Measurements from ENCODE around the gene TMLHE. TPM values are rescaled to one million over a fixed set of nuclear protein-coding genes. Genes with fewer than 3 reads are reported as not detected.
"Not testable (repeated sequence)": the region's sequence is repeated elsewhere in the genome, so short reads cannot be mapped to it uniquely, and the experiment has no call there.

The TMLHE gene, protein sequence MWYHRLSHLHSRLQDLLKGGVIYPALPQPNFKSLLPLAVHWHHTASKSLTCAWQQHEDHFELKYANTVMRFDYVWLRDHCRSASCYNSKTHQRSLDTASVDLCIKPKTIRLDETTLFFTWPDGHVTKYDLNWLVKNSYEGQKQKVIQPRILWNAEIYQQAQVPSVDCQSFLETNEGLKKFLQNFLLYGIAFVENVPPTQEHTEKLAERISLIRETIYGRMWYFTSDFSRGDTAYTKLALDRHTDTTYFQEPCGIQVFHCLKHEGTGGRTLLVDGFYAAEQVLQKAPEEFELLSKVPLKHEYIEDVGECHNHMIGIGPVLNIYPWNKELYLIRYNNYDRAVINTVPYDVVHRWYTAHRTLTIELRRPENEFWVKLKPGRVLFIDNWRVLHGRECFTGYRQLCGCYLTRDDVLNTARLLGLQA
- 7.4 and 7.7 TPM in 2 replicates for total RNA-seq

DNA sequence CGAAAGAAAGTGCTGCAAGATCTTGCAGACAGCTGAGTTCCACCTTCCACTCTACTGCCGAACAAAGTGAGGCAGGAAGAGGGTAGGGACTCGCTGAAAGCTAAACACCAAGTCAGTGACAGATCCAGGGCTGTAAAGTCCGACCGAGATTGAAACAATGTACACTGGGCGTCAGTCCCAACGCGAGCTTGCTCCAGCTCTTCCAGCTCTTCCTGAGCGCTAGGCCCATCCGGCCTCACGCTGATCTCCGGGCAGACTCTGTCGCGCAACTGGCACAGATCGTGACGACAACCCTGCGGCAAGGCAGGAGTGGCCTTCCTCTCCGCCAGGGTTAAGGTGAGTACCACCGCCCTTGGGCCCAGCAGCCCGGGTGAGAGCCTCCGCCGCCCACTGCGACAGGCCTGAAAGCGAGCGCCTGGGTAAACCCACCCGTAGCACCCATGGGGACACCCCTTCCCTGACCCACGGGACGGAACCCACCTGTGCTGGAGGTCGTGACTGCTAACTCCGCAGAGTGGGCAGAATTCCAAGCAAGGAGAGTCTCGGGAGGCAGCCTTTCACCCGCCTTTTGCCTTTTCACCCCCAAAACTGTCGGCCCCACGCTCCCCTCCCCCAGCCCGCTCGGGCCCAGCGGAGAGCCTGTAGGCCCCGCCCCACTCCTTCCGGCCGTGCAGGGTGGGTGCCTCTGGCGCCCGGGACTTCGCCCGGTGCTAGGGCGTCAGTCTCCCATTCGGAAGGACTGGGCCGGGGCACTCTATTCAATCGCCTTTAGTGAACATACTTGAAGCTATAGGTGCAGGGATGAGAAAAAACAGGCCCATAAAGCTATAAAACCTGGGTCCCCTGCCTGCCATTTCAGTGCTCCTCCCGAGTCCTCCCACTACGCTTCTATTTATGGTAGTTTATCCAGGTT is at the start of gene TMLHE, which contains the start of gene SPRY3:
TMLHE (minus strand) TSS at position 641 of the 913 bp plus-strand sequence. CDS start 67,676 bp downstream, outside the sequence.
SPRY3 (plus strand) TSS at position 275 of the 913 bp plus-strand sequence.
- peak; percentile 61 to 73 for DNase-seq (ENCODE audit: low read depth in 2 of 2)

GRCh38 chrX:155662282-155662681 is 49.5 kb upstream of the TMLHE start:
- DNase-seq (ENCODE audit: low read depth in 2 of 2): no peak

- DNase-seq (ENCODE audit: low read depth in 2 of 2): no peak
These were observed 32.4 kb upstream of the TMLHE start for GRCh38 chrX:155645180-155645579.

- no peak for DNase-seq (ENCODE audit: low read depth in 2 of 2)
These were observed 30.5 kb upstream of the TMLHE start for GRCh38 chrX:155643240-155643639.

DNA sequence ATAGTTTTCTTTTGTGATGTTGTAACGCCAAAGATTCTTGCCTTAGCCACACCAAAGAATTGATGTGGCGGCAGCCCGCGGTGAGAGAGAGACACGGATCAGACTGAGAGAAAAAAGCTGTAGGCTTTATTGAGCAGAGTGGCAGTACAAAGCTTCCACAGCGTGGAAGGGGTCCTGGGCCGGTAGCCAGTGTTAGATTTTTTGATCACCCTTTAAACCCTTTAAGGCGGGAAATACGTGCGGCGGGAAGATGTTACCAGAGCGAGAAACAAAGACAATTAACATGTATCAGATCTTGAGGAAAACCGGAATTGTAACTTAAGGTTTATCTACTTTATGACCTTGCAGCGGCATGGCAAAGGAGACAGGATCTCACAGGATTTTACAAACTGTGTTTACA is 28.6 kb upstream of the TMLHE start:
- DNase-seq (ENCODE audit: low read depth in 2 of 2): not testable (repeated sequence)

DNA sequence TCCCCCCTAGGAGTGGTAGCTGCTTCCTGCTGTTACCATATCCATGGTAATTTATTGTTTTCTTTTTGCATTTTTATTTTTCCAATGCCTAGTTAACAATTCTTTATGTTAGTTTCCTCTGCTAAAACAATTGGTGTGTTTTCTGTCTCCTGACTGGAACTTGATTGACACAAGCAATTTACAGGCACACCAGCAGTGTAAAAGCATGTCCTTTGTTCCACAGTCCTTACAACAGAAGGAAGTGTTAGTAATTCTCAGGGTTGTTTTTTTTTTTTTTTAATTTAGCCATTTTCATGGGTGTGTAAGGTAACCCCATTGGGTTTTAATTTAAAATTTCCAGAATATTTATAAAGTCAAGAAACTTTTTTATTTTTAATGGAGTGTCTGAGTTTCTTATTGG is 25.0 kb upstream of the TMLHE start:
- peak in 1 of 2 donors; percentile 3 for DNase-seq (ENCODE audit: low read depth in 2 of 2)

GRCh38 chrX:155635019-155635418 is 22.3 kb upstream of the TMLHE start:
- DNase-seq (ENCODE audit: low read depth in 2 of 2): not testable (repeated sequence)

- DNase-seq (ENCODE audit: low read depth in 2 of 2): peak in 1 of 2 donors; percentile 15
These were observed 19.8 kb upstream of the TMLHE start for GRCh38 chrX:155632431-155633100.

- DNase-seq (ENCODE audit: low read depth in 2 of 2): not testable (repeated sequence)
These were observed 7.4 kb upstream of the TMLHE start for GRCh38 chrX:155620110-155620509.

DNA sequence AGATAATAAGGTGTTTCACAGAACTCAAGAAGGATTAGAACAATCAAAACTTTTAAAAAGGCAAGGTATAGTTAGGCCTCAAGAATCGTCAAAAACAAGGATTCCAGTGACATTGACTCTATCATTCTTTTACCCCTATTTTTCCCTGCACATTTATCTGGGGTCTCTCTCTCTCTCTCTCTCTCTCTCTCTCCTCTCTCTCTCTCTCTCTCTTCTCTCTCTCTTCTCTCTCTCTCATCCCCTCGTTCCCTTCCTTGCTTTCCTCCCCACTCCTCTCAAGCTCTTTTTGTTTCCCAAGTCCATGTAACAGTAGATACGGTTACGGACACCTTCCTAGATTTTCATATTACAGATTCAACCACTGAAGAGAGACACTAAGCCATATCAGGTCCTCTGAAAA is 3.2 kb upstream of the TMLHE start:
- DNase-seq (ENCODE audit: low read depth in 2 of 2): no peak

DNA sequence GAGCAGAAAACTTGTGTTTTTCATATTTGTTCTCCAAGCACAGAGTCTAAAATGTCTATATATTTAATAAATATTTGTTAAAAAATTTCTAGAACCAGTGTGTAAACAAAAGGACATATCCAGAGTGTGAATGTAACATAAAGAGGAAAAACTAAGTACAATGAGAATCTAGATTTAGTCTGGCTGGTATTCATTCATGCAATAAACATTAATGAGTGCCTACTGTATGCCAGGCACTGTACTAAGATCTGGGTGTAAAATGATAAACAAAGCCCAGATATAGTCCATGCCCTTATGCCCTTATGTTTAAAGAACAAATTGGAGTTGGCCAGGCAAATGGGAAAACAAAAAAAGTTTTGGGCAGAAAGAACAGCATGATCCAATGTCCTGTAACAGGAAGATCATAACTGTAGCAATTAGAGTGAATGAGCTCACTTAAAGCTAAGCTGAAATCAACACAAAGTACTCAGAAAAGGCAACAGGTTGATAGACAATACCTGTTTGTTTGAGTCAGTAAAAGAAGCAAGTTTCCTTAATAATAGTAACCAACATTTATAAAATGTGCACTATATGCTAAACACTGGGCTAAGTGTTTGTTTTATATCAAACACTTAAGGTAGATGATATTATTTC is 1.3 kb upstream of the TMLHE start:
- DNase-seq (ENCODE audit: low read depth in 2 of 2): no peak

- DNase-seq (ENCODE audit: low read depth in 2 of 2): no peak
These were observed 1.4 kb downstream of the TMLHE start for GRCh38 chrX:155611302-155611701.

- no peak for DNase-seq (ENCODE audit: low read depth in 2 of 2)
These were observed 19.8 kb downstream of the TMLHE start for GRCh38 chrX:155592981-155593380.

- DNase-seq (ENCODE audit: low read depth in 2 of 2): no peak
These were observed 20.4 kb downstream of the TMLHE start for GRCh38 chrX:155592331-155592730.

GRCh38 chrX:155577682-155578081 is 35.1 kb downstream of the TMLHE start:
- DNase-seq (ENCODE audit: low read depth in 2 of 2): no peak

- DNase-seq (ENCODE audit: low read depth in 2 of 2): no peak
These were observed 49.7 kb downstream of the TMLHE start for GRCh38 chrX:155563099-155563498.

DNA sequence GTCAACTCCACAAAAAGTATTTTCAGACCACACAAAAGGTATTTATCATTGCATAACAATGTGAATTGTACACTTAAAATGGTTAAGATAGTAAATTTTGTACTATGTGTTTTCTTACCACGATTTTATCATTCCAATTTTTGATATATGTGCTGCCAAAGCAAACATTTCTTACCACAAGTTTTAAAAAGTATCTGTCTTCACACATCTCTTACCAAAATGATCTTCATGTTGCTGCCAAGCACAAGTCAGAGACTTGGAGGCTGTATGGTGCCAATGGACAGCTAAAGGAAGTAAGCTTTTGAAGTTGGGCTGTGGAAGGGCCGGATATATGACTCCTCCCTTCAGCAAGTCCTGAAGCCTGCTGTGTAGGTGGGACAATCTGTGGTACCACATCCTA is 67.9 kb downstream of the TMLHE start:
- no peak for DNase-seq (ENCODE audit: low read depth in 2 of 2)

GRCh38 chrX:155535866-155536265 is 76.9 kb downstream of the TMLHE start:
- no peak for DNase-seq (ENCODE audit: low read depth in 2 of 2)

DNA sequence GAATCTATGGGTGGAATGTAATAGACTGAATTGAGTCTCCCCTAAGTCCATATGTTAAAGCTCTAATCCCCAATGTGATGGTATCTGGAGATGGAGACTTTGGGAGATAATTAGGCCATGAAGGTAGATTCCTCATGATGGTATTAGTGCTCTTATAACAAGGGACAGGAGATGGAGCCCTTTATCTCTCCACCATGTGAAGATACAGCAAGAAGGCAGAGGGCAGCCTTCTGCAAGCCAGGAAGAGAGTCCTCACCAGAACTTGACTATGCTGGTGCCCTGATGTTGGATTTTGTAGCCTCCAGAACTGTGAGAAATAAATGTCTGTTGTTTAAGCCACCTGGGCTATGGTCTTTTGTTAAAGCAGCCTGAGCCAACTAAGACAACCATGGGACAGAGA is 78.0 kb downstream of the TMLHE start:
- DNase-seq (ENCODE audit: low read depth in 2 of 2): no peak

DNA sequence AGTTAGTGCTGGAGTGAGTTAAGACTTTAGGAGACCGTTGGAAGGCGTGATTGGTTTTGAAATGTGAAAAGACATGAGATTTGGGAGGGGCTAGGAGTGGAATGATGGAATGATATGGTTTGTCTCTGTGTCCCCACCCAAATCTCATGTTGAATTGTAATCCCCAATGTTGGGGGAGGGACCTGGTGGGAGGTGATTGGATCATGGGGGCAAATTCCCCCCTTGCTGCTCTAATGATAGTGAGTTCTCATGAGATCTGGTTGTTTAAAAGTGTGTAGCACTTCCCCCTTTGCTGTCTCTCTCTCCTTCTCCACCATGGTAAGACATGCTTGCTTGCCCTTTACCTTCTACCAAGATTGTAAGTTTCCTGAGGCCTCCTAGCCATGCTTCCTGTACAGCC is 85.7 kb downstream of the TMLHE start:
- DNase-seq (ENCODE audit: low read depth in 2 of 2): not testable (repeated sequence)

DNA sequence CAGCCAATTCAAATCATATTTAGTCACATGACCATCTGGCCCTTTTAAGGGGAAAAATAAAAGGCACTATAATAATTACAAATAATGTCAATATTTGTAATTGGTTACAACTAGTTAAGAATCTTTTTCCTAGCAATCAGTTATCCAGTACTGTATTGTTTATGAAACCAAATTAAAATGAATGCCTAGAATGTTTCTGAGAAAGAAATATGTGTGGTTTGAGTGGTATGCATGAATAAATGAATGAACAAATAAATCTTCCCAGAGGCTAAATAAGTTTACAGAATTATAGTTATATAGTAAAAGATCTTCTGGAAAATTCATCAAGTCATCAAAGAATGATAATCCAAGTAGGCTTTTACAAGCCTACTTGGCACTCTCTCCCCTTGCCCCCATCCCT is 98.5 kb downstream of the TMLHE start:
- DNase-seq (ENCODE audit: low read depth in 2 of 2): no peak

All from dermis microvascular lymphatic vessel endothelial cell (primary cell).